ENCODE results near the gene NPBWR2. TPM values are rescaled to one million over a fixed set of nuclear protein-coding genes. Genes with fewer than 3 reads are reported as not detected.

NPBWR2 gene, protein sequence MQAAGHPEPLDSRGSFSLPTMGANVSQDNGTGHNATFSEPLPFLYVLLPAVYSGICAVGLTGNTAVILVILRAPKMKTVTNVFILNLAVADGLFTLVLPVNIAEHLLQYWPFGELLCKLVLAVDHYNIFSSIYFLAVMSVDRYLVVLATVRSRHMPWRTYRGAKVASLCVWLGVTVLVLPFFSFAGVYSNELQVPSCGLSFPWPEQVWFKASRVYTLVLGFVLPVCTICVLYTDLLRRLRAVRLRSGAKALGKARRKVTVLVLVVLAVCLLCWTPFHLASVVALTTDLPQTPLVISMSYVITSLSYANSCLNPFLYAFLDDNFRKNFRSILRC
- polyA plus RNA-seq (2013, experiment 1 of 4): not detected
- polyA plus RNA-seq (2013, experiment 2 of 4): not detected
- not detected for polyA plus RNA-seq (2013, experiment 3 of 4)
- polyA plus RNA-seq (2013, experiment 4 of 4): not detected

- 72 to 75% methylated on average over 22 of the region's 22 CpGs for WGBS, 2 experiments
- Histone ChIP-seq H3K4me1 (ENCODE audit: control insufficient read depth, insufficient read depth, low read length) (no peaks in the 10 kb centered on the region), H3K9me3 (ENCODE audit: control insufficient read depth, low read length) (no peaks in the 10 kb centered on the region), H3K36me3 (ENCODE audit: control insufficient read depth, insufficient read depth, low read length) (no peaks in the 10 kb centered on the region), H3K27ac (ENCODE audit: insufficient read depth, low read depth, low read length, poor library complexity, severe bottlenecking) (no peak within 1 kb of the TSS), H3K4me3 (ENCODE audit: insufficient read depth, low read depth, low read length) (no peak within 1 kb of the TSS), H3K27me3 (ENCODE audit: control insufficient read depth, insufficient read depth, low read length, poor library complexity, severe bottlenecking) (peaks cover 19% of the 10 kb centered on the region)
Observed at GRCh38 chr20:64106981-64107735, at the start of gene NPBWR2. NPBWR2 (minus strand) TSS chr20:64107565; CDS start chr20:64106831, 734 bp downstream.

DNA sequence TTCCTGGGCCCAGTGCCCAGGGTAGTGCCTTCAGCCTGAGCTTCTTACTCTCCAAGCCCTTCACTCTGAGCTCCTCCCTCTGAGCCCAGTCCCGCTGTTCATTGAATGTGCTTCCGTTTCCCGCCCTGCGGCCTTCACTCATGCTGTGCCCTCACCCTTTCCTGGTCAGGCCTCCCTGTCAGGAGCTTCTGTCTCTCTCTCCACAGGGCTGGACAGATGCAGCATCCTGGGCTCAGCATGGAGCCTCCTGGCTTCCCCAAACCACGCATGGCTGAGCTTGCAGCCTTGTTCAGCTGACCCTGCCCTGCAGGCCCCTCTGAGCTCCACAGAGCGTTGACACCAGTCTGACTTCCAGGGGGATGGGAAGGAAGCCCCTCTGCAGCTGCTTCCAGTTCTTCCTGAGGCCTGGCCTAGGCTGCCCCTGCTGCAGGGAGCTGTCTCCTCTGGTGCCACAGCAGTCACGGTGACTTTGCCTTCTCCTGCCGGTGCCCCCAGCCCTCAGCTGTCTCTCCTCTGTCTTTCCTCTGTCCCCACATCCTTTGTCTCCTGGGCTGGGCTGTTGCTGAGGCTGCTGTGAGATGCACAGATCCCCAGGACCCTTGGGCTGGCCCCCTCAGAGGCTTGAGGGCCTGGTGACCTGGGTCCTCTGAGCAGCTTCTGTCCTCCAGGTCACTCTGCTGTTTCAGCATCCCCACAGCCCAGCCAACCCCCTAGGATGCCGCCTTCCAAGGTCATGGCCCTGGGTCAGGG is 48.9 kb upstream of the NPBWR2 start:
- Histone ChIP-seq H3K27me3 (ENCODE audit: control insufficient read depth, insufficient read depth, low read length, poor library complexity, severe bottlenecking) (peaks cover 12% of the 10 kb centered on the region), H3K27ac (ENCODE audit: insufficient read depth, low read depth, low read length, poor library complexity, severe bottlenecking) (peak overlapping the region; percentile 36), H3K4me3 (ENCODE audit: insufficient read depth, low read depth, low read length) (no peak overlapping the region), H3K4me1 (ENCODE audit: control insufficient read depth, insufficient read depth, low read length) (peaks cover 39% of the 10 kb centered on the region), H3K36me3 (ENCODE audit: control insufficient read depth, insufficient read depth, low read length) (no peaks in the 10 kb centered on the region), H3K9me3 (ENCODE audit: control insufficient read depth, low read length) (no peaks in the 10 kb centered on the region)
- 48 to 56% methylated on average over 9 of the region's 9 CpGs for WGBS, 2 experiments

- no peak overlapping the region for H3K27ac ChIP-seq (ENCODE audit: insufficient read depth, low read depth, low read length, poor library complexity, severe bottlenecking)
- no peaks in the 10 kb centered on the region for H3K9me3 ChIP-seq (ENCODE audit: control insufficient read depth, low read length)
- H3K36me3 ChIP-seq (ENCODE audit: control insufficient read depth, insufficient read depth, low read length): no peaks in the 10 kb centered on the region
- peaks cover 4% of the 10 kb centered on the region for H3K27me3 ChIP-seq (ENCODE audit: control insufficient read depth, insufficient read depth, low read length, poor library complexity, severe bottlenecking)
- no peak overlapping the region for H3K4me3 ChIP-seq (ENCODE audit: insufficient read depth, low read depth, low read length)
- 88 to 89% methylated on average over 22 of the region's 22 CpGs for WGBS, 2 experiments
- peaks cover 30% of the 10 kb centered on the region for H3K4me1 ChIP-seq (ENCODE audit: control insufficient read depth, insufficient read depth, low read length)
Observed at GRCh38 chr20:64155258-64156135, 48.1 kb upstream of the NPBWR2 start.

- Histone ChIP-seq H3K4me1 (ENCODE audit: control insufficient read depth, insufficient read depth, low read length) (peaks cover 23% of the 10 kb centered on the region), H3K27me3 (ENCODE audit: control insufficient read depth, insufficient read depth, low read length, poor library complexity, severe bottlenecking) (no peaks in the 10 kb centered on the region)
- 89 to 93% methylated on average over 9 of the region's 9 CpGs for WGBS, 2 experiments
Observed at GRCh38 chr20:64154590-64155257, 47.4 kb upstream of the NPBWR2 start.

DNA sequence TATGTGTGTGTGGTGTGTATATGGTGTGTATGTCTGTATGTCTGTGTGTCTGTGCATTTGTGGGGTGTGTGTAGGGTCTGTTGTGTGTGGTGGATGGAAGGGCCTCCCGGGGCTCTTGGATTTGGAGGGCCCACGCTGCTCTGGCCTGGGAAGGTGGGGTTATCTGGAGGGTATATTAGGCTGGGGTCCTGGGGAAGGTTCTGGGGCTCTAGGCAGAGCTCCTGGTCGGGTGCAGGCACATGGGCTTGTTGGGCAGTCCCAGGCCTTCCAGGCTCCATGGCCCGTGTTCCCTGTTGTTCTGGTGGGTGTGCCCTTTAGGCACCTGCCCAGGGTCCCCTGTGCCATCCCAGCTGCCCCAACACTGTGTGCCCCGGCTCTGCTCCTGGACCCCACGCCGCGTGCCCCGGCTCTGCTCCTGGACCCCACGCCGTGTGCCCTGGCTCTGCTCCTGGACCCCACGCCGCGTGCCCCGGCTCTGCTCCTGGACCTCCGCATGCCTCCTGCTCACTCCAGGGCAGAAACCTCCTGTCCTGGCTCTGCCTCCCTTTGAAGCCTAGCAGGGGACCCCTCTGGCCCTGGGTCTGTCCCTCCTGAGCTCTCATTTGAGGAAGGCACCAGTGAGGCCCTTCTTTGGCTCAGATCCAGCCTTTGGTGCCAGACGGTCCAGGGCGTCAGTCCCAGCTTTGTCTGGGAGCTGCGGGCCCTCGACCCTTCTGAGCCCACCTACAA is 46.7 kb upstream of the NPBWR2 start:
- H3K4me3 ChIP-seq (ENCODE audit: insufficient read depth, low read depth, low read length): no peak overlapping the region
- no peaks in the 10 kb centered on the region for H3K36me3 ChIP-seq (ENCODE audit: control insufficient read depth, insufficient read depth, low read length)
- peaks cover 18% of the 10 kb centered on the region for H3K4me1 ChIP-seq (ENCODE audit: control insufficient read depth, insufficient read depth, low read length)
- no peaks in the 10 kb centered on the region for H3K27me3 ChIP-seq (ENCODE audit: control insufficient read depth, insufficient read depth, low read length, poor library complexity, severe bottlenecking)
- no peaks in the 10 kb centered on the region for H3K9me3 ChIP-seq (ENCODE audit: control insufficient read depth, low read length)
- no peak overlapping the region for H3K27ac ChIP-seq (ENCODE audit: insufficient read depth, low read depth, low read length, poor library complexity, severe bottlenecking)
- 93 to 96% methylated on average over 20 of the region's 20 CpGs for WGBS, 2 experiments

More at GRCh38 chr20:64154590-64155257, 47.4 kb upstream of the NPBWR2 start:
- H3K4me3 ChIP-seq (ENCODE audit: insufficient read depth, low read depth, low read length): no peak overlapping the region
- H3K9me3 ChIP-seq (ENCODE audit: control insufficient read depth, low read length): no peaks in the 10 kb centered on the region
- no peak overlapping the region for H3K27ac ChIP-seq (ENCODE audit: insufficient read depth, low read depth, low read length, poor library complexity, severe bottlenecking)
- no peaks in the 10 kb centered on the region for H3K36me3 ChIP-seq (ENCODE audit: control insufficient read depth, insufficient read depth, low read length)

DNA sequence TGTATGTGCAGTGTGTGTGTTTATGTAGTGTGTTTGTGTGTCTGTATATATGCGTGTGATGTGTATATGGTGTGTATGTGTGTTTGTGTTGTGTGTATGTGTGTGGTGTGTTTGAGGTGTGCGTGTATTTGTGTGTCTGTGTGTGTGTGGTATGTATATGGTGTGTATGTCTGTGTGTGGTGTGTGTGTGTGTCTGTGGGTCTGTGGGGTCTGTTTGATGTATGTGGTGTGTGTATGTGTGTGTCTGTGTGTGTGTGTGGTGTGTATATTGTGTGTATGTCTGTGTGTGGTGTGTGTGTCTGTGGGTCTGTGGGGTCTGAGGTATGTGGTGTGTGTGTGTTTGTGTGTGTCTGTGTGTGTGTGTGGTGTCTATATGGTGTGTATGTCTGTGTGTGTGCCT is 46.0 kb upstream of the NPBWR2 start:
- Histone ChIP-seq H3K27ac (ENCODE audit: insufficient read depth, low read depth, low read length, poor library complexity, severe bottlenecking) (no peak overlapping the region), H3K27me3 (ENCODE audit: control insufficient read depth, insufficient read depth, low read length, poor library complexity, severe bottlenecking) (no peaks in the 10 kb centered on the region), H3K36me3 (ENCODE audit: control insufficient read depth, insufficient read depth, low read length) (no peaks in the 10 kb centered on the region), H3K4me3 (ENCODE audit: insufficient read depth, low read depth, low read length) (no peak overlapping the region), H3K4me1 (ENCODE audit: control insufficient read depth, insufficient read depth, low read length) (peaks cover 18% of the 10 kb centered on the region), H3K9me3 (ENCODE audit: control insufficient read depth, low read length) (no peaks in the 10 kb centered on the region)
- whole genome bisulfite sequencing, 2 experiments: 67 to 72% methylated on average over 2 of the region's 2 CpGs

DNA sequence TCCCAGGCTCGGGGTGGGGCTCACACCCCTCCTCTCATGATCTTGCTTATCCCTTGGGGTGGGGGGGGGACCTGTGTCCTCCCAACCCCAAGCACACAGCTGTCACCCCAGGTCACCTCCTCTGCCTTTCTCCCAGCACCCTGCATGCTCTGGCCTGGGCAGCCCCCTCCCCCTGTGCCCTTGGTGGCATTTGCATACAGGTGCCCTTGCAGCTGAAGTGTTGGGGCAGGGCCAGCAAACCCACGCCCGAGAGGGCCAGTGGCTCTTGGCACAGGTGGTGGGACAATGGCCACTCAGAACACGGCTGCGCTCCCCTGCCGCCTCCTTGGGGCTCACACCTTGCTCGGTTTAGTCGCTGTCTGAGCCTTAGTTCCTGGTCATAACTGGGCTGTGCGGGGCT is 45.5 kb upstream of the NPBWR2 start:
- no peaks in the 10 kb centered on the region for H3K27me3 ChIP-seq (ENCODE audit: control insufficient read depth, insufficient read depth, low read length, poor library complexity, severe bottlenecking)
- H3K4me1 ChIP-seq (ENCODE audit: control insufficient read depth, insufficient read depth, low read length): peaks cover 18% of the 10 kb centered on the region
- no peak overlapping the region for H3K27ac ChIP-seq (ENCODE audit: insufficient read depth, low read depth, low read length, poor library complexity, severe bottlenecking)
- H3K4me3 ChIP-seq (ENCODE audit: insufficient read depth, low read depth, low read length): no peak overlapping the region
- H3K9me3 ChIP-seq (ENCODE audit: control insufficient read depth, low read length): no peaks in the 10 kb centered on the region
- 92 to 96% methylated on average over 9 of the region's 9 CpGs for WGBS, 2 experiments
- no peaks in the 10 kb centered on the region for H3K36me3 ChIP-seq (ENCODE audit: control insufficient read depth, insufficient read depth, low read length)

- no peak overlapping the region for H3K27ac ChIP-seq (ENCODE audit: insufficient read depth, low read depth, low read length, poor library complexity, severe bottlenecking)
- peaks cover 17% of the 10 kb centered on the region for H3K4me1 ChIP-seq (ENCODE audit: control insufficient read depth, insufficient read depth, low read length)
Observed at GRCh38 chr20:64151633-64152530, 44.5 kb upstream of the NPBWR2 start.

More at GRCh38 chr20:64151633-64152530, 44.5 kb upstream of the NPBWR2 start:
- Histone ChIP-seq H3K9me3 (ENCODE audit: control insufficient read depth, low read length) (no peaks in the 10 kb centered on the region), H3K4me3 (ENCODE audit: insufficient read depth, low read depth, low read length) (no peak overlapping the region), H3K36me3 (ENCODE audit: control insufficient read depth, insufficient read depth, low read length) (no peaks in the 10 kb centered on the region), H3K27me3 (ENCODE audit: control insufficient read depth, insufficient read depth, low read length, poor library complexity, severe bottlenecking) (no peaks in the 10 kb centered on the region)
- 72 to 74% methylated on average over 24 of the region's 24 CpGs for WGBS, 2 experiments
